GM18861 (cell line): Measurements from ENCODE around the gene CTCF.

Source experiments
- ATAC-seq: cut with Tn5 transposase; IDR thresholded peaks from one replicate; pipeline ENCODE4 v1.9.1; 2021; ENCODE audit not compliant: unreplicated experiment

The CTCF gene

GRCh38 chr16:67649494-67649931 is 87.2 kb downstream of the CTCF start:
- no peak for ATAC-seq

- ATAC-seq = no peak
Measured at GRCh38 chr16:67650023-67650422, 87.7 kb downstream of the CTCF start.

DNA sequence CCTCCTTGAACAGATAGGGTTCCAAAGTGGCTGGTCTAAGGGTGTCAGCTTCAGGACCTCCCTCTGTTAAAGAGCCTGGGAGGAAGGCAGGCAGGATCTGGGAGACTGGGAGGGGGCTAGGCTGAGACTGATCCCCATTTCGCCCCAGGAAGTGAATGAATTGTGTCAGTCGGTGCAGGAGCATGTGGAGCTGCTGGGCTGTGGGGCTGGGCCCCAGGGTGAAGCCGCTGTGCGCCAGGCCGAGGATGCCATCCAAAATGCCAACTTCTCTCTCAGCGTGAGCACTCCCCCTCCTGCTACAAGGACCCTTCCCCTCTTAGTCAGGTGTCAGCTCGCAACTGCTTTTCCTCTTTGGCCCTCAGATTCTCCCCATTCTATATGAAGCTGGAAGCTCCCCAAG is 88.7 kb downstream of the CTCF start:
- no peak for ATAC-seq

DNA sequence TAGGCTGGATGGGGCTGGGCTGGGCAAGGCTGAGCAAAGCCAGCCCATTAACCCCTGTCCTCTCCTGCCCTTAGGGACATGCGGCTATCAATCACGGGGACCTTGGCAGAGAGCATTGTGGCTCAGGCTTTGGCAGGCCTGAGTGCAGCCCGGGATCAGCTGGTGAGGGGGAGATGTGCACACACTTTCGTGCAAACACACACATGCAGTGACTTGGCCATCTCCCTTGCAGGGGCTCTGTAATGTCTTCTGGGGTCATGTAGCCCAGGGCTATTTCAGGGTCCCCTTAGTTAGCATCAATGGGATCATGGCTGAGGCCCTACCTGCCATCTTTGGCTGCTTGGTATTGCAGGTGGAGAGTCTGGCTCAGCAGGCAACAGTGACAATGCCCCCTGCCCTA is 89.5 kb downstream of the CTCF start:
- no peak for ATAC-seq

GRCh38 chr16:67652578-67653127 is 90.3 kb downstream of the CTCF start:
- no peak for ATAC-seq

GRCh38 chr16:67653128-67653788 is 90.9 kb downstream of the CTCF start:
- ATAC-seq = no peak

DNA sequence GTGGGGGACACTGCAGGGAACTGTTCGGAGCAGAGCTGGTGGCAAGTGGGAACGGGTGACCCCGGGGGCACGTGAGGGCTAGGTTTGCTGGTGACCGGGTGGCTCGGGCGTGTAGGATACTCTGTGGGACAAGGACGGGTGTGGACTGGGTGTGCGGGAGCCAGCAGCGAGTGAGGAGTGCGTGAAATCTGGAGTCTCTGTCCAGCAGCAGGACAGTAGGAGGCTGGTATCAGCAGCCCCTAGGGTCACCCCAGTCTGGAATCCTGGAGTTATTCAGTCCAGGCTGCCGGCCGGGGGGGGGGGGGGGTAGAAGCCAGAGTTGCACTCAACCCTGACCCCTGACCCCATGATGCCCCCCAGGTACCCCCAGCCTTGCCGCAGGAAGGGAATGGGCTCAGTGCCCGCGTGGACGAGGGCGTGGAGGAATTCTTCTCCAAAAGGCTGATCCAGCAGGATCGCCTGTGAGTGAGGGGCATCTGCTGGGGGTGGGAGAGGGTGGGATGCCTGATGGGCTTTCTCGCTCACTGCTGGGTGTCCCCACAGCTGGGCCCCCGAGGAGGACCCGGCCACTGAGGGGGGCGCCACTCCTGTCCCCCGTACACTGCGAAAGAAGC is 91.6 kb downstream of the CTCF start:
- ATAC-seq = no peak

DNA sequence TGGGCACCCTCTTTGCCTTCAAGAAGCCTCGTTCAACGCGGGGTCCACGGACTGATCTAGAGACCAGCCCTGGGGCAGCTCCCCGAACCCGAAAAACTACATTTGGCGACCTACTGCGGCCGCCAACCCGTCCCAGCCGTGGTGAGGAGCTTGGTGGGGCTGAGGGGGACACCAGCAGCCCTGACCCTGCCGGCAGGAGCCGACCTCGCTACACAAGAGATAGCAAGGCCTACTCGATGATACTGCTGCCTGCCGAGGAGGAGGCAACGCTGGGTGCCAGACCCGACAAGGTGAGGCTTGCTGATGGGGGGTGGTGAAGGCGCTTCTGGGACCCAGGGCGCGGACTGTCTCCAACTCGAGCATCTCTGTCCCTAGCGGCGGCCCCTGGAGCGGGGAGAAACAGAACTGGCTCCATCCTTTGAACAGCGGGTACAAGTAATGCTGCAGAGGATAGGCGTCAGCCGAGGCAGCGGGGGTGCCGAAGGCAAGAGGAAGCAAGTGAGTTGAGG is 92.1 kb downstream of the CTCF start:
- ATAC-seq = no peak

DNA sequence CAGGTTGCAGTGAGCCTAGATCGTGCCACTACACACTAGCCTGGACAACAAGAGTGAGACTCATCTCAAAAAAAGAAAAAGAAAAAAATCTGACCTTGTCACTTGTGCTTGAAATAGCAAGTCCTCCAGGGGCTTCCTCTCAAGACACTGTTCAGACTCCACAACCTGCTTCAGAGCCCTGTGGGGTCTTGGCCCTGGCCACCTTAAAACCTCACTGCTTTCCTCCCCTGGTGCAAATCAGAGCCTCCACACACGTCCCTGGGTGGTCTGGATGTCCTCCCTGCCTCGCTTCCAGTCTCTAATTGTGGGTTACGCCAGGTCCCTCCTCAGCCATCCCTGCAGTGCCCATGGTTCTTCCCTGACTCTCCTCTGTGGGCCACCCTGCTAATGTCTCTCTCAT is 93.0 kb downstream of the CTCF start:
- ATAC-seq = no peak

- ATAC-seq = no peak
Measured at GRCh38 chr16:67656344-67657016, 94.2 kb downstream of the CTCF start.

GRCh38 chr16:67657017-67657608 is 94.8 kb downstream of the CTCF start:
- ATAC-seq = no peak

DNA sequence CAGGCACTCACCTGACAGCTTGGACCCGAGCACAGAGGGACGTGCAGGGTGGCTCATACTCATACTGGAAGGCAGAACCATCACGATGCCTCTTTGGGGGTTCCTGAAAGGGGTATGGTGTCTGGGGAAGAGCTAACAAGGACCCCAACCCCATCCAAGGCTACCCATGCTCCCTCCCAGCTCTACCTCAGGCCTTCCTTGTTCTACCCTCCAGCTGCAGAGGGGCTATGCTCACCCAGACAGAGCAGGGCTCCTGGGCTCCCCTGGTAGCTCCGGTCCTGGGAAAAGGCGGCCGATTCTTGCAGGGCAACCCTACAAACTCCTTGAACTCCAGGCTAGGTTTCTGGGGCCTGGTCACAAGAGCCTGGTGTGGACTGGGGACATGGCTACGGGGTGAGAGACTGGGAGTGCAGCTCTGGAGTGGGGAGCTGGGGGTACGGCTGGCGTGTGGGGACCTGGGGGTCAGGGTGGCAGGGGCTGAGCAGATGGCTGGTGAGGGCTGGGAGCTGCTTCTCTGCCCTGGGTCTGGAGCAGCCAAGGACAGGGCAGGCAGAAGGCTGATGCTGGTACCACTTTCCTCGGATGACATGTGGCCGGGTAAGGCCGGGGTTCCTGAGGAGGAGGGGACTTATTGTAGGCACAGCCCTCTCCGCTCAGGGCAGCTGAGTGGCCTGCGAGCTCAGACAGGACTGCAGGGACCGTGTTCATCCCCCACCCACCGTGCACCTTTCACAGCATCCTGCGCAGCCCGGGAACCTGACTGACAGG is 95.6 kb downstream of the CTCF start:
- no peak for ATAC-seq

- ATAC-seq = no peak
Measured at GRCh38 chr16:67658849-67659674, 96.7 kb downstream of the CTCF start.

- peak; percentile 43 for ATAC-seq
Measured at GRCh38 chr16:67659675-67660563, 97.6 kb downstream of the CTCF start, which contains the start of gene ACD. TSS of gene ACD (minus strand) at chr16:67660260. CDS start at chr16:67660220, 40 bp downstream.

DNA sequence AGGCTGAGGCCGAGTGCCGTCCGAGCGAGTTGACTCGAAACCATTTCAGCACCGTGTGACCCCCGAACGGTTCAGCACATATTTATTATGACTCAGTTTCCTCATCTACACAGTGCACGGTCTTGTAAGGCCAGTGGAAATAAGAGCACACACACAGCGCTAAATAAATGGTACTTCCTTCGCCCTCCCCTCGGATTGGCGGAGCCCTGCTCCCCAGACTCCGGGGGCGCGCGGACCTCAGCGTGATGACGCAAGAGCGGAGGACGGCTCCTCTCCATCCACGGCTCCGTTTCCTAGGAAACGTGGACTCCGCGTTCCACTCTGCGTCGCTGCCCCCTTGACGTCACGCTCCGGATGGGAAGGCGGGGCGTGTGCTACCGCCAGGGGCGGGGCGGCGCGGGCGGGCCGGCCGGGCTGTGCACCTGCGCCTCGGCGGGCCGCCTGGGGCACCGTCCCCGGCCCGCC is 98.3 kb downstream of the CTCF start, which contains the start of gene PARD6A:
TSS of gene PARD6A (plus strand) at position 397 of the 465 bp plus-strand sequence. CDS start 79 bp downstream, outside the sequence.
- ATAC-seq = peak; percentile 55

DNA sequence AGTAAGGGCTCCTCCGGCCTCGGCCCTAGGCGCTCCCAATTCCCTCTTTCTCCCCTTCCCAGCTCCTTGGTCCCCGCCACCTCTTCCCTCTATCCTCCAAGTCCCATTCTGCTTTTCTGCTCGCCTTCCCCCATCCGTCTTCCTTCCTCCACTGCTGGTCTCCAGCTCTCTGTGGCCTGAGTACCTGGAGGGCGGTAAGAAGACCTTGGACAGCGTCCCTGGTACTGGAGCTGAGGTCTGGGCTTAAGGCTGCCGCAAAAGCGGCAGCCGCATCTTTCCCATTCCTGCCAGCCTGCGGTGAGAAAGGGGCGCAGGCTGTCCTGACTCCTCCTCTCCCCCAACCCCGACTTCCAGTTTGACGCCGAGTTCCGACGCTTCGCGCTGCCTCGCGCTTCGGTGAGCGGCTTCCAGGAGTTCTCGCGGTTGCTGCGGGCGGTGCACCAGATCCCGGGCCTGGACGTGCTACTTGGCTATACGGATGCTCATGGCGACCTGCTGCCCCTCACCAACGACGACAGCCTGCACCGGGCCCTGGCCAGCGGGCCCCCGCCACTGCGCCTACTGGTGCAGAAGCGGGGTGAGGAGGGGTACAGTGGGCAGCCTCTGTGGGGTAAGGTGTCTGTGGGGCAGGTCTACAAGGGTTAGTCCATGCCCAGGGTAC is 98.9 kb downstream of the CTCF start:
- no peak for ATAC-seq

GRCh38 chr16:67661886-67662652 is 99.7 kb downstream of the CTCF start:
- no peak for ATAC-seq
